Measurements from ENCODE around the gene AACS.
"Not testable (repeated sequence)": the region's sequence is repeated elsewhere in the genome, so short reads cannot be mapped to it uniquely, and the experiment has no call there.

The AACS gene

GRCh38 chr12:125070661-125071390 lies 5.6 kb downstream of the AACS start:
- DNase-seq (ENCODE audit: low spot score) = no peak
- TF ChIP-seq, protein P1, sequence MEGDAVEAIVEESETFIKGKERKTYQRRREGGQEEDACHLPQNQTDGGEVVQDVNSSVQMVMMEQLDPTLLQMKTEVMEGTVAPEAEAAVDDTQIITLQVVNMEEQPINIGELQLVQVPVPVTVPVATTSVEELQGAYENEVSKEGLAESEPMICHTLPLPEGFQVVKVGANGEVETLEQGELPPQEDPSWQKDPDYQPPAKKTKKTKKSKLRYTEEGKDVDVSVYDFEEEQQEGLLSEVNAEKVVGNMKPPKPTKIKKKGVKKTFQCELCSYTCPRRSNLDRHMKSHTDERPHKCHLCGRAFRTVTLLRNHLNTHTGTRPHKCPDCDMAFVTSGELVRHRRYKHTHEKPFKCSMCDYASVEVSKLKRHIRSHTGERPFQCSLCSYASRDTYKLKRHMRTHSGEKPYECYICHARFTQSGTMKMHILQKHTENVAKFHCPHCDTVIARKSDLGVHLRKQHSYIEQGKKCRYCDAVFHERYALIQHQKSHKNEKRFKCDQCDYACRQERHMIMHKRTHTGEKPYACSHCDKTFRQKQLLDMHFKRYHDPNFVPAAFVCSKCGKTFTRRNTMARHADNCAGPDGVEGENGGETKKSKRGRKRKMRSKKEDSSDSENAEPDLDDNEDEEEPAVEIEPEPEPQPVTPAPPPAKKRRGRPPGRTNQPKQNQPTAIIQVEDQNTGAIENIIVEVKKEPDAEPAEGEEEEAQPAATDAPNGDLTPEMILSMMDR (IDR thresholded peaks at IDR 0.05; ENCODE audit: extremely low read depth, missing control alignments) = no peak

GRCh38 chr12:125071456-125071855 lies 6.2 kb downstream of the AACS start:
- TF ChIP-seq, protein P1 (IDR thresholded peaks at IDR 0.05; ENCODE audit: extremely low read depth, missing control alignments) = no peak
- DNase-seq (ENCODE audit: low spot score) = no peak

DNA sequence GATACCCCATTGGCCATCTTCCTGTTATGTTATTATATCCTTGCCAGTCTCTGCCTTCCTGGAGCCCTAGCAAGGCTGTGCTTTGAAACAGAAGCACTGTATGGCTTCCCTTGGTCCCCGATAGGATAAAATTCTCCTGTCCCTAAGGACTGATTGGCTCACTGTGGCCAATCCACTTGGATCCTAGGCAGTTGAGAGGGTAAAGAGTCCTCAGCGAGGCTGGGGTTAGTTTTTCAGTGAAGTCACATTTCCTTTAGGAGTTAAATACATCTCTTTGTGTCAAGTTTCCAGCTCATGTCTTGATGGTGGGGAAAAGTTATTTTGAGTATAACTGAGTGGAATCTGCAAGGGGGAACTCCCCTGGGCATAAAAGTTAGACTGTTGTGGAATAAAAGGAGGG lies 7.3 kb downstream of the AACS start:
- TF ChIP-seq, protein P1 (IDR thresholded peaks at IDR 0.05; ENCODE audit: extremely low read depth, missing control alignments) = no peak
- DNase-seq (ENCODE audit: low spot score) = no peak

GRCh38 chr12:125074294-125074693 lies 9.1 kb downstream of the AACS start:
- not testable (repeated sequence) for DNase-seq (ENCODE audit: low spot score)

DNA sequence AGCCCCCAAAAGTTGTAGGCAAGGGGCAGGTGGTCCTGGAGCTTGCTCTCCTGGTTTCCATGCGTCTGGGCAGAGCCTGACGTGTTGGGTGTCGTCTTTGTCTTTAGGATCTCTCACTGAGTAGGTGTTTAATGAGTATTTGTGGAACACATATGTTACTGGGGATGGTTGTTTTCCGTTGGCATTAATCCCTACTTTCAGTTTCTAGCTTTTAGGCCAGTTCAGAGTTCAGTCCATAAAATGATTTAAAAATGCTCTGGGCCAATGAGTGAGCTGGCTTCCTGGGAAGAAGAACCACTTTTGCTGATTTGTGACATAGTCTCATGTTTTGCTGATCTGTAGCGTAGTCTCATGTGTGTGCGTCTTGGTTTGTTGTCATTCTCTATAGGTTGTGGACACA lies 10.9 kb downstream of the AACS start:
- TF ChIP-seq, protein P1 (IDR thresholded peaks at IDR 0.05; ENCODE audit: extremely low read depth, missing control alignments) = no peak
- DNase-seq (ENCODE audit: low spot score) = no peak

GRCh38 chr12:125079084-125079483 lies 13.8 kb downstream of the AACS start:
- TF ChIP-seq, protein P1 (IDR thresholded peaks at IDR 0.05; ENCODE audit: extremely low read depth, missing control alignments) = no peak
- DNase-seq (ENCODE audit: low spot score) = no peak

- TF ChIP-seq, protein P1 (IDR thresholded peaks at IDR 0.05; ENCODE audit: extremely low read depth, missing control alignments) = no peak
- DNase-seq (ENCODE audit: low spot score) = no peak
Measured at GRCh38 chr12:125079648-125080645, 14.7 kb downstream of the AACS start.

Measured in GM20000 (cell line).